Measurements from ENCODE around the gene NOP53. TPM values are rescaled to one million over a fixed set of nuclear protein-coding genes. Genes with fewer than 3 reads are reported as not detected.

NOP53 gene
- total and polyA plus RNA-seq, 2 of the 13 experiments (the other 11 are each of a cell fraction or from before 2014, with no cell fraction given): 53.9 to 141 TPM

- TF ChIP-seq ATF7 (IDR thresholded peaks at IDR 0.05) (no peak), ATF7 (CRISPR knock-in tag; IDR thresholded peaks at IDR 0.05) (no peak), HOXD1 (CRISPR knock-in tag; IDR thresholded peaks at IDR 0.05) (0 out of 2 replicates have a peak, but pooled peaks have one; percentile 46), ZSCAN12 (CRISPR knock-in tag; IDR thresholded peaks at IDR 0.05) (no peak), MXD3 (CRISPR knock-in tag; IDR thresholded peaks at IDR 0.05) (0 out of 2 replicates have a peak, but pooled peaks have one; percentile 72), ZNF12 (CRISPR knock-in tag; IDR thresholded peaks at IDR 0.05) (0 out of 2 replicates have a peak, but pooled peaks have one; percentile 44), PHF20 (CRISPR knock-in tag; IDR thresholded peaks at IDR 0.05) (peak; percentile 88), ZFY (CRISPR knock-in tag; IDR thresholded peaks at IDR 0.05) (peak; percentile 60), SIX1 (CRISPR knock-in tag; IDR thresholded peaks at IDR 0.05; ENCODE audit: borderline replicate concordance) (no peak), SRSF1 (optimal IDR thresholded peaks at IDR 0.05; ENCODE audit: low read depth, low read length) (no peak), DBP (CRISPR knock-in tag; IDR thresholded peaks at IDR 0.05; ENCODE audit: not compliant biosample characterization) (no peak), RELA (CRISPR knock-in tag; IDR thresholded peaks at IDR 0.05) (no peak), ZNF562 (CRISPR knock-in tag; IDR thresholded peaks at IDR 0.05; ENCODE audit: borderline replicate concordance) (no peak), ZNF776 (CRISPR knock-in tag; IDR thresholded peaks at IDR 0.05) (no peak), NRL (CRISPR knock-in tag; IDR thresholded peaks at IDR 0.05; ENCODE audit: borderline replicate concordance) (peak; percentile 56; the same call in 1 of the 2 replicates), ZBTB1 (CRISPR knock-in tag; IDR thresholded peaks at IDR 0.05; ENCODE audit: borderline replicate concordance) (no peak), REXO4 (CRISPR knock-in tag; IDR thresholded peaks at IDR 0.05; ENCODE audit: borderline replicate concordance) (no peak), ZNF577 (CRISPR knock-in tag; IDR thresholded peaks at IDR 0.05; ENCODE audit: borderline replicate concordance, low read depth) (no peak), ZNF574 (CRISPR knock-in tag; IDR thresholded peaks at IDR 0.05) (peak; percentile 93), IRF9 (CRISPR knock-in tag; IDR thresholded peaks at IDR 0.05; ENCODE audit: borderline replicate concordance) (no peak), ZNF597 (CRISPR knock-in tag; IDR thresholded peaks at IDR 0.05) (no peak), RAD21 (CRISPR knock-in tag; IDR thresholded peaks at IDR 0.05) (no peak; the same call in 1 of the 2 replicates), DRAP1 (CRISPR knock-in tag; IDR thresholded peaks at IDR 0.05) (peak; percentile 93), ONECUT2 (CRISPR knock-in tag; IDR thresholded peaks at IDR 0.05) (no peak)
Observed at GRCh38 chr19:47745010-47745901, at the start of gene NOP53 (continued).
